Ovary (tissue), 3 donors: ENCODE measurements around the gene OGFOD2.

Experiments
- POLR2A ChIP-seq: fragments of 450-650 bp; IDR thresholded peaks from one replicate; pipeline ENCODE4 v1.6.1; 2017; ENCODE audit warnings: antibody characterized with exemption, mild to moderate bottlenecking, moderate library complexity
- TF ChIP-seq, protein P1 (sequence below), 3 donors: fragments of 450-650 bp in 2 of 3; fragments of 200-600 bp in 1 of 3; IDR thresholded peaks; one replicate each; pipeline versions ENCODE4 v1.5.1 to v1.8.0; 2016 to 2022; ENCODE audit warnings: antibody characterized with exemption in 3 of 3, mild to moderate bottlenecking in 1 of 3
- donor health status: DM: no; HTN: no; CAD: no.

DNA sequence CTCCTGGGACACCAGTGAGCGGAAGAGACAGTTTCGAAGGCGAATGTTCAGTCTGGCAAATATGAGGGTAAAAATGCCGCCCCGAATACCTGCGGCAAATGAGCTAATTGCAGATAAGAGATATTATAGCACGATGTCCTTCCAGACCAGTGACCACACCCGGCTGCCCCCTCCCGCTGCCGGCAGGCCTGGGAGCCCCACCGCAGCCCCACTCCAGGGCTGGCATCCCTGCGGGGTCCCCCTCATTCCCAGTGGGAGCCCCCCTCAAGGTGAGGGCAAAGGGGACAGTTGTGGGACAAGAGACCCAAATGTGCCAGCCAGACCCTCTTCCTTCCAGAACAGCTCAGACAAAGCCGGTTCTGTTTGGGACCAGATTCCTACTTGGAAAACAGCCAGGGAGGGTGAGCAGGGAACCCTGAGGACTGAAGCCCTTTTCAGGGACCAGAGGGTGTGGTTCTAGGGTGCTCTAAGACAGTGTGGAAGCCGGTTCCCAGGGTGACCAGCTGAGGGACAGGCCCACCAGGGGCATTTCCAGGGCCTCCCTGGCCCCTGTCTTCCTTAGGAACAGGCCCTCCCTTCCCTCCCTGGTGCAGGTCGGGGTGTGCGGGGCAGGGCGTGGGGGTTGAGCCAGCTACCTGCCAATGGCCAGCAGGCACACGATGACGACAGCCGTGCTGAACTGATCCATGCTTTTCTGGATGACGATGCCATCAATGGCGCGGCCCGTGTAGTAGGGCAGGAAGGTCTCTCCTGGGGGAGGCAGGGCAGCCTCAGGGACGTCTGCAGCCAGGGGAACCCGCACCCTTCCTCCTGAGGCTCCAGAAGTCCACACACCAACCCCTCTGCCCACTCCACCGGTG lies 25.0 kb upstream of the OGFOD2 start:
- TF ChIP-seq, protein P1, sequence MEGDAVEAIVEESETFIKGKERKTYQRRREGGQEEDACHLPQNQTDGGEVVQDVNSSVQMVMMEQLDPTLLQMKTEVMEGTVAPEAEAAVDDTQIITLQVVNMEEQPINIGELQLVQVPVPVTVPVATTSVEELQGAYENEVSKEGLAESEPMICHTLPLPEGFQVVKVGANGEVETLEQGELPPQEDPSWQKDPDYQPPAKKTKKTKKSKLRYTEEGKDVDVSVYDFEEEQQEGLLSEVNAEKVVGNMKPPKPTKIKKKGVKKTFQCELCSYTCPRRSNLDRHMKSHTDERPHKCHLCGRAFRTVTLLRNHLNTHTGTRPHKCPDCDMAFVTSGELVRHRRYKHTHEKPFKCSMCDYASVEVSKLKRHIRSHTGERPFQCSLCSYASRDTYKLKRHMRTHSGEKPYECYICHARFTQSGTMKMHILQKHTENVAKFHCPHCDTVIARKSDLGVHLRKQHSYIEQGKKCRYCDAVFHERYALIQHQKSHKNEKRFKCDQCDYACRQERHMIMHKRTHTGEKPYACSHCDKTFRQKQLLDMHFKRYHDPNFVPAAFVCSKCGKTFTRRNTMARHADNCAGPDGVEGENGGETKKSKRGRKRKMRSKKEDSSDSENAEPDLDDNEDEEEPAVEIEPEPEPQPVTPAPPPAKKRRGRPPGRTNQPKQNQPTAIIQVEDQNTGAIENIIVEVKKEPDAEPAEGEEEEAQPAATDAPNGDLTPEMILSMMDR (IDR thresholded peaks at IDR 0.05): no peak
- TF ChIP-seq POLR2A: no peak
